ENCODE measurements around the gene RPS17.

DNA sequence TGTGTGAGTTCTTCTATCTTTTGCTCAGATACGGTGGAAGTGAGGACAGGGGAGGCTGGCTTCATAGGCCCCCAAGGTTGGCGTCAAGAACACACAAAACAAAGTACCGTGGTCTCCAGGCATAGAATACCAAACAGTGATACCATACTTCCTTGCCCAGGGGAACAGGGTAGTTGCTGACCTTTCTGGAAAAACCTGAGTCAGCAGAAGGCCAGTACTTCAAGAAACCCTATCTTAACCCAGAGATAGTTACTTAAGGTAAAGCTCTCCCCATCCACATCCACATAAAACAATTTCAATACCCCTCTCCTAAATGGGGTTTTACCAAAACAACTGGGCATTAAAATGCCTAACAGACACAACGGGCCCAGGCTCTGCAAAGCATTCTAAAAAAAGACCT is 29.6 kb upstream of the RPS17 start:
- TF ChIP-seq POLR2A (IDR thresholded peaks at IDR 0.05): no peak
- TF ChIP-seq, protein P1, sequence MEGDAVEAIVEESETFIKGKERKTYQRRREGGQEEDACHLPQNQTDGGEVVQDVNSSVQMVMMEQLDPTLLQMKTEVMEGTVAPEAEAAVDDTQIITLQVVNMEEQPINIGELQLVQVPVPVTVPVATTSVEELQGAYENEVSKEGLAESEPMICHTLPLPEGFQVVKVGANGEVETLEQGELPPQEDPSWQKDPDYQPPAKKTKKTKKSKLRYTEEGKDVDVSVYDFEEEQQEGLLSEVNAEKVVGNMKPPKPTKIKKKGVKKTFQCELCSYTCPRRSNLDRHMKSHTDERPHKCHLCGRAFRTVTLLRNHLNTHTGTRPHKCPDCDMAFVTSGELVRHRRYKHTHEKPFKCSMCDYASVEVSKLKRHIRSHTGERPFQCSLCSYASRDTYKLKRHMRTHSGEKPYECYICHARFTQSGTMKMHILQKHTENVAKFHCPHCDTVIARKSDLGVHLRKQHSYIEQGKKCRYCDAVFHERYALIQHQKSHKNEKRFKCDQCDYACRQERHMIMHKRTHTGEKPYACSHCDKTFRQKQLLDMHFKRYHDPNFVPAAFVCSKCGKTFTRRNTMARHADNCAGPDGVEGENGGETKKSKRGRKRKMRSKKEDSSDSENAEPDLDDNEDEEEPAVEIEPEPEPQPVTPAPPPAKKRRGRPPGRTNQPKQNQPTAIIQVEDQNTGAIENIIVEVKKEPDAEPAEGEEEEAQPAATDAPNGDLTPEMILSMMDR (IDR thresholded peaks at IDR 0.05): no peak

All from lower leg skin (tissue), 3 donors.